GM18519 (cell line): ENCODE measurements around the gene DIS3L.
"Not testable (repeated sequence)": the region's sequence is repeated elsewhere in the genome, so short reads cannot be mapped to it uniquely, and the experiment has no call there.

ENCODE experiments used
- ATAC-seq: cut with Tn5 transposase; IDR thresholded peaks from one replicate; pipeline ENCODE4 v1.9.1; 2021; ENCODE audit warnings: mild to moderate bottlenecking, moderate library complexity; ENCODE audit not compliant: unreplicated experiment, low FRiP score

DIS3L gene

GRCh38 chr15:66275352-66275751 is 18.0 kb upstream of the DIS3L start:
- no peak for ATAC-seq

DNA sequence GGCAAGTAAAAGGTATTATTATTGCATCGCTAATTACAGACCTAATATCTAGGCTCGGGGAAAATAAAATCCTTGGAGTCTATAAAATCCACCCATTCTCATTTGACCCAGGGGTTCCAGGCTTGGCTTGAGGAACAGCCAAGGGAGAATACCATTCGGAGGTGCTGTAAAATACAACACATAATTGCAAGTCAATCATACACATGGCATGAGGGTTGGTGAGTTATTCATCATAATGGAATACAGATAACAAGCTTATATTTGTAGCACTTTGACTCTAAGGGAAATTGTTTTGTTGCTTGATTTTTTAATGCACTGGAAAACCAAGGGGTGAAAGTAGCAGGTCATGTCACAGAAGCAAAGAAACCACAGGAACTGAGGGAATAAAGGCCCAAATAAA is 16.8 kb upstream of the DIS3L start:
- ATAC-seq = no peak

- no peak for ATAC-seq
These were observed 15.3 kb upstream of the DIS3L start for GRCh38 chr15:66278056-66278455.

DNA sequence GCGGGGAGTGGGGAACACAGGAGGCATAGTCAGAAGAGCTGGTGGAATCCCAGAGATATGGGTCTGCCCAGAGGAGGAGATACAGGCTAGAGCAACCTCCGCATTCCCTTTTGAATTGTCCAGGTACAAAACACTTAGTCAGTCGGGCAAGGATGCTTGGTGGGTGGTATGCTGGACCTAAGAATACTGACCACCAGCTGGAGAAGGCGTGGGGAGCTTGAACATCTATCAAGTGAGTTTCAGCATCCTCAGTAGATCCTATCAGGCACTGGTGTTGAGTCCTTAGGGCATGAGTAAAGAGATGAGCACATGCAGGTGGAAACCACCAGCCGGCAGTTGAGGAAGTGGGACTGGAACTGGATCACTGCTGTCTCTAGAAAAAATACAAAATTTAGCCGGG is 14.7 kb upstream of the DIS3L start:
- no peak for ATAC-seq

DNA sequence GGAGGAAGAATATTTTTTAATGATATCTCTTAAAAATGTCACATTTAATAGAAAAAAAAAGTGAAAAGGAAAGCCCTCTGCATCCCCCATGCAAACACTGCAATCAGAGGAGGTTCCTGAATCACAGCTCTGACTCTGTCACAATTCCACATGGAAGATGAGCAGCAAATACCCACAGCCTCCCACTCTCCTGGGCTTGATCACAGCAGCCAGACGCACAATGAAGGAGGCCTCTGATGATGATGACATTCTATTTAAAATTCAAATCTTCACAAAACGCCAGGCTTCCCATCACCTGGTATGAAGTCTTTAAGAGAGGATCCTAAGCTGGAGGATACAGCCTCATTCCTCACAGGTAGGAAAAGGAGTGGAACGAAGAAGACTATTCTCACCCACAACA is 9.1 kb upstream of the DIS3L start:
- ATAC-seq = no peak

DNA sequence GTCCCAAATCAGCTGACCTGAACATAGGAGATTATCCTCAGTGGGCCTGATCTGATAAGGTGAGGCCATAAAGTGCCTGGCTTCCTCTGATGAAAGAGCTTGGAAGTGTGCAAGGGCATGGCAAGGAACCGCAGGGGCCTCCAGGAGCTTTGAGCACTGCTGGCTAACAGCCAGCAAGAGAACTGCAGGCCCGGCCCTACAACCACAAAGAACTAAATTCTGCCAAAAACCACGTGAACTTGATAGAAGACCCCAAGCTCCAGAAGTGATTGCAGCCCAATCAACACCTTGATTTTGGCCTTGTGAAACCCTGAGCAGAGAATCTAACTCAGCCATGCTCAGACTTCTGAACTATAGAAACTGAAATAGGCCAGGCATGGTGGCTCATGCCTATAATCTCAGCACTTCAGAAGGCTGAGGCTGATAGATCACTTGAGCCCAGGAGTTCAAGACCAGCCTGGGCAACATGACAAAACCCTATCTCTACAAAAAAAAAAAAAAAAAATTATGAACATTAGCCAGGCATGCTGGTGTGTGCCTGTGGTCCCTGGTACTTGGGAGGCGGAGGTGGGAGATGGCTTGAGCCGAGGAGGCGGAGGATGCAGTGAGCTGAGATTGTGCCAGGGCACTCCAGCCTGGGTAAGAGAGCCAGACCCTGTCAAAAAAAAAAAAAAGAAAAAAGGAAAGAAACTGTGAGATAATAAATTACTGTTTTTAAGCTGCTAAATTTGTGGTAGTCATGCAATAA is 7.7 kb upstream of the DIS3L start:
- no peak for ATAC-seq

- no peak for ATAC-seq
These were observed 5.8 kb upstream of the DIS3L start for GRCh38 chr15:66287461-66288057.

GRCh38 chr15:66288093-66288492 is 5.3 kb upstream of the DIS3L start:
- no peak for ATAC-seq

DNA sequence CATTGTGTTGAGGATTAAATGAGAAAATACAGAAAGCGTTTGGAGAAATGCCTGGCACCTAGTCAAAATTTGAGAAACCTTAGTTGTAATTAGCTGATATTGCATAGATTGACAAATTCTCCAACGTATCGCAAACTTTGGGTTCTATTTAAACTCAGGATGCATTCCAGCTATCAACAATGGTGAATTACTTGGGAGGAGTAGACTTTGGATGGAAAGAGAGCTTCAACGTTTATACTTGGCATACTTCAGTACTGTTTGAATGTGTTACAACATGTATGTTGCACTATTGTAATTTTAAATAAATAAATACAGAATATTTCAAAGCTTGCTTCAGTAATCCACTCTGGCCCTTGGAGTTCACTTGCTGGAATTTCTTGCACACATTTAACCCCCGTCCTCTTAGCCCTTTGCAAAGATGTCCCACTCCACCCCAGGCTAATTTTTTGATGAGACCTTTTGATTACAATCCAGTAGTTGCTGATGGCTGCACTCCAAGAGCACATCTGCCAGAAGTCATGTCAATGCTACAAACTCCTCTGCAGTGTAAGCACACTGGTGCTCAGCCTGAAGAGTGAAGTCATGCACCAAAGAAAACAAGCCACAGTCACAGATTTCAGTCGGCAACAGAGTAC is 4.7 kb upstream of the DIS3L start:
- ATAC-seq = no peak

DNA sequence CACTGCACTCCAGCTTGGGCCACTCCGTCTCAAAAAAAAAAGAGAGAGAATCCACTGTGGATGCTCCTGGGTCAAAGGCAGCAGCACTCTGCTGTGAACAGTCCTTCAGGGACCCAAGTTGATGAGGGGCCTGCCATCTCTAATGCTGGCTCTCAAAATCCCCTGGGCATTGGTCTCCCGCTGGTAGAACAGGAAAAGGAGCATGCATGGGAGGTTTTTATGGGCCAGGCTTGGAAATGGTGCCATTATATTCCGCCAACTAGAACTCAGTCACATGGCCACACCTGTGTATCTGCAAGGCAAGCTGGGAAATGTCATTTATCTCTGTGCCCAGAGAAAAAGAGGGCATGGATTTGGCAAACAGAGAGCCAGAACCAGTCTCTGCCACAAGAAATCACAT is 3.4 kb upstream of the DIS3L start:
- ATAC-seq = no peak

DNA sequence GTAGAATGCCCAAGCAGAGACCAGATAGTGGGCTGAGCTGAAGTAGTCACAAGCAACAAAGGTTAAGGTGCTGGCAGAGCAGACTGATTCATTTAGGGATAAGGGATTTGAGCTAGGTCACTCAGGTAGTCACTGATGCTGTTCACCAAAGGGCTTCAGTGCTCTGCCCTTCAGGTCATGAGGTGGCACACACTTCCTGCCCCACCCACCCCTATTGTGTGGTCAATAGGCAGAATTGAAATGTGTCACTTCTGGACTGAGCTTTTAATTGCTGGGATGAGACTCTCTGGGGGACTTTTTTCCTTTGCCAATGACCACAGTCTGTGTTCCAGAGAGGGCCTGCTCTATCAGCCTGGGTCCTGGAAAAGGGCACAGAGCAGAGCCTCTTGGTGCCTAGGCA is 2.9 kb upstream of the DIS3L start:
- no peak for ATAC-seq

- ATAC-seq = no peak
These were observed 1.4 kb upstream of the DIS3L start for GRCh38 chr15:66291816-66292570.

DNA sequence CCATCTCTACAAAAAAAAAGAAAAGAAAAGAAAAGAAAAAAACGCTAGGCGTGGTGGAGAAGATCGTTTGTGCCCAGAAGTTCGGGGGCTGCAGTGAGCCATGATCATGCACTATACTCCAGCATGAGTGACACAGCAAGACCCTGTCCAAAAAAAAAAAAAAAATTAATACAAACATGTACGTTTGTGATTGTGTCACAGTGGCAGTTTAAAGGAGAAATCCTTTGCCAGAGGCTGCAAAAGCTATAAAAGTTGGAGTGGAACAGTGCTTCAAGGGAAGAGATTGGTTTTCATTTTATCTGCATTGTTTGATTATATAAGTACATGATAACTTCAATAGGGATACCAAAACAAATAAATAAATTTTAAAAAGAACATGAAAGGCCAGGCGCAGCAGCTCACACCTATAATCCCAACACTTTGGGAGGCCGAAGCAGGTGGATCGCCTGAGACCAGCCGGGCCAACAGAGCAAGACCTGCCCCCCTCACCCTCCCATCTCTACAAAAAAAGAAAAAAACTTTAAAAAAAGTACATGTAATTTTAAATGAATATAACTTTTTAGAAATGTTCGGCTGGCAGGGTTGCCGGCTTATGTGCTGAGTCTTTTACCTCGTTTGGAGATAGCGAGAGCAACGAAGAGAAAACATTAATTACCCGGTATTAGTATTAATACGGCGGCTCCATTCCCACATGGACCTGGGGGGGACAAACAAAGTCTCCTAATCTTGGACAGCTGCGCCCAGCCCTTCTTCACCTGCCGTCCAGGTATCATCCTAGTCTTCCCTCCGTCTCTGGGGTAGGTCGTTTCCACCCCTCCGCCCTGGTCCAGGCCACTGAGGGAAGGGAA is 573 bp upstream of the DIS3L start:
- ATAC-seq = no peak

DNA sequence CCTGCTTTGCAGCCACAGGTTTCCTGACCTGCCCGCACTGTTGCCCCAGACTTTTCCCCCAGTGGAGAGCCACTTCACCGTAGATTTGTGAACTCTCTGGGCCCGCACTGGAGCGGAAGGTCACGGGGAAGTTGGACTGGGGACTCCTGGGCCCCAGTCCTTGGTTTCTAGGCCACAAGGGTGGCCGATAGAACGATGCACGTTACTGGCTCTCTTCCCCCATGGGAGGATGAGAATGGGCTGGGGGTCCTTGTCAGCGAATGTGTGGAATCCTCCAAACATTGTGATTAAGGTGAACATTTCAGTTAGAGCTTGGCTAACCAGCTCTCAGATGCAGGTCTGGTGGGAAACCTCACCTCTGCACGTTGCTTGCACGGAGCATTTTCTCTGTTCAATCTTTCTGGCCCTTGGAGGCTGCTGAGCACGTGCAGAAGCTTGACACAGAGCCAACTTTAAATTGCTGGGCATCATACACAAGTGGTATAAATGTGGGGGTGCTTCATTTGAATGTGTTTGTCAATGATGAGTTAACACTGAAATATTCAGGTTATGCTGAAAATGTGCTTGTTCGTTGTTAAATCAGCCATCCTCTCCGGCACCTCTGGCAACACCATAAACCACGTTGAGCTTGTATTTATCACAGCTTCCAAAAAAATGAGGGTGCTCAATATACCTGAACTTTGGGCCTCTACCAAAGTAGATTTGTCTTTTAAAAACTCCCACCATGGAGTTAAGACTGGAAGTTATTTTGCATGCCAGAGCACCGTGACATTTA is 976 bp downstream of the DIS3L start:
- ATAC-seq = peak; percentile 9

GRCh38 chr15:66294932-66295235 is 1.5 kb downstream of the DIS3L start:
- ATAC-seq = no peak

DNA sequence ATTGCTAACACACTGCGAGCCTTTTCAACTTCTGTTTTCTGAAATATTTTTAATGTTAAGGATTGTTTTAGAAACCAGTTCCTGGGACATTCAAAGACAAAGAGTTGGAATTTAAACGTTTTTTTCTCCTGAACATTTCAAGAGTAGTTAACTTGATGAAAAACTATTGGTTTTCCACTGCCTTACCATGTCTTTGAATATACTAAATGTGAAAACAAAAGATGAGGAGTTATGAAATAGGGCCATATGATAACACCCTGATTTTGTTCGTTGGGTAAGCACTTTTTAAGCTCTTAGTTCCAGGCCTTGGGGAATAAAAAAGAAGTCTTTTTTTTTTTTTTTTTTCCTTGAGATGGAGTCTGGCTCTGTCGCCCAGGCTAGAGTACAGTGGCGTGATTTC is 2.8 kb downstream of the DIS3L start:
- ATAC-seq = no peak

DNA sequence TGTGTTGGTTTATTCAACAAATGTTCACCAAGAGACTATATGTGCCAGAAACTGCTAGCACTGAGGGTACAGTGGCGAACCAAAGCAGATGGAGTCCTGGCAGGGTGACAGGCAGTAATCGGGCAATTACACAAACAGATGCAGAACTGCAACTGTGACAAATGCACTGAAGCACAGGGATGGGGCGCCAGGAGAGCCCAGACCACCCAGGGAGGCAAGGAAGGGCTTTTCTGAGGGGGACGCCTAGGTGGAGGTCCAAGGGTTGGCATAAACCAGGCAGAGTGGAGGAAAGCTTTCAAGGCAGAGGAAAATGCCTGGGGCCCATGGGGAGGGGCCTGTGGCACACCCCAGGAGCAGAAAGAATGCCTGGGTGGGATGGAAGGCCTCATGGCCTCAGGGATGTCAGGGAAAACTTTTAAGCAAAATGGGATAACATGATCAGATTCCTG is 5.5 kb downstream of the DIS3L start:
- ATAC-seq = no peak

DNA sequence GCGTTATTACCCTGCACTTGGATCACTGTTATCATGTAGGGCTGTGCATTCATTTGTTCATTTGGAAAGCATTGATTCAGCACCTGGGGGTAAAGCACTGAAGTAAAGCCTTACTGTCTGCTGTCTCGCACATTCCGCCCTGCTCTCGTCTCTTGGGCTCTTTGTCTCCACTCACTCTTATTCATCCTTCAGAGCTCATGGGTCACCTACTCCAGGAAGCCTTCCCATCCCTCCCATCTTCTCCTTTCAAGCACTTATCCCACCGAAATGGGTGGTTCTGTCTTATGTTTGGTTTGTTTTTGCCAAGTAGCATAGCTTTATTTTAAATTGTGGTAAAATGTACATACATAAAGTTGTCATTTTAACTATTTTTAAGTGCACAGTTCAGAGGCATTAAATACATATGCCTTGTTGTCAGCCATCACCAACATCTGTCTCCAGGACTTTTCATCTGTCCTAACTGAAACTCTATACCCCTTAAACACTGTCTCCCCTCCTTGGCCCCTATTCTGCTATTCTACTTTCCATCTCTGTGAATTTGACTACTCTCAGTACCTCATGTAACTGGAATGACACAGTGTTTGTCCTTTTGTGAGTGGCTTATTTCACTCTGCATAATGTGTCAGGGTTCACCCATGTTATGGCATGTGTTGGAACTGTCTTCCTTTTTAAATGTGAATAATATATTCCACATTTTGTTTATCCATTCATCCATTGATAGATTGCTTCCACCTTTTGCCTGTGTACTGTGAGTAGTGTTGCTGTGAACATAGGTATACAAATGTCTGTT is 9.3 kb downstream of the DIS3L start:
- no peak for ATAC-seq

DNA sequence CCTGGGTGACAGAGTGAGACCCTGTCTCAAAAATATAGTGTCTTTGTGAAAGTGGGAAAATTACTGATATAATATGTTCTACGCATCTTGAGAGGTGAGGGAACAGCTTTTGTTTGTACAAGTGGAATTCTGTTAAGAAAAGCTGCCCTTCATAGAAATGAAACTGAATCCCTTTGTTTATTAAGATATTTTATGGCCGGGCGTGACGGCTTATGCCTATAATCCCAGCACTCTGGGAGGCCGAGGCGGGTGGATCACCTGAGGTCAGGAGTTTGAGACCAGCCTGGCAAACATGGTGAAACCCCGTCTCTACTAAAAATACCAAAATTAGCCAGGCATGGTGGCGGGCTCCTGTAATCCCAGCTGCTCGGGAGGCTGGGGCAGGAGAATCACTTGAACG is 11.1 kb downstream of the DIS3L start:
- ATAC-seq = not testable (repeated sequence)
